ENCODE data around the gene IGFBP7.

The IGFBP7 gene

GRCh38 chr4:57109847-57110639, at the start of gene IGFBP7:
TSS of gene IGFBP7 (minus strand) at chr4:57110385. CDS start at chr4:57110351, 34 bp downstream.
- no peak for TF ChIP-seq ZNF274 (IDR thresholded peaks at IDR 0.05; ENCODE audit: low read depth, low read length)
- H3K4me3 ChIP-seq (ENCODE audit: low read length), result peak within 1 kb of the TSS; percentile 26; the same call in 1 of the 2 replicates

- no peak for TF ChIP-seq ZNF274 (IDR thresholded peaks at IDR 0.05; ENCODE audit: low read depth, low read length)
- H3K4me3 ChIP-seq (ENCODE audit: low read length), result no peak overlapping the region
These were observed 49.7 kb upstream of the IGFBP7 start for GRCh38 chr4:57159866-57160265.

- no peak for TF ChIP-seq ZNF274 (IDR thresholded peaks at IDR 0.05; ENCODE audit: low read depth, low read length)
- no peak overlapping the region for H3K4me3 ChIP-seq (ENCODE audit: low read length)
These were observed 48.6 kb upstream of the IGFBP7 start for GRCh38 chr4:57158762-57159161.

- no peak for TF ChIP-seq ZNF274 (IDR thresholded peaks at IDR 0.05; ENCODE audit: low read depth, low read length)
- no peak overlapping the region for H3K4me3 ChIP-seq (ENCODE audit: low read length)
These were observed 48.0 kb upstream of the IGFBP7 start for GRCh38 chr4:57158221-57158620.

- no peak for TF ChIP-seq ZNF274 (IDR thresholded peaks at IDR 0.05; ENCODE audit: low read depth, low read length)
- no peak overlapping the region for H3K4me3 ChIP-seq (ENCODE audit: low read length)
These were observed 47.5 kb upstream of the IGFBP7 start for GRCh38 chr4:57157596-57158137.

GRCh38 chr4:57156242-57156990, 46.2 kb upstream of the IGFBP7 start:
- no peak for TF ChIP-seq ZNF274 (IDR thresholded peaks at IDR 0.05; ENCODE audit: low read depth, low read length)
- H3K4me3 ChIP-seq (ENCODE audit: low read length), result no peak overlapping the region

GRCh38 chr4:57154926-57155325, 44.7 kb upstream of the IGFBP7 start:
- H3K4me3 ChIP-seq (ENCODE audit: low read length), result no peak overlapping the region
- no peak for TF ChIP-seq ZNF274 (IDR thresholded peaks at IDR 0.05; ENCODE audit: low read depth, low read length)

GRCh38 chr4:57154191-57154590, 44.0 kb upstream of the IGFBP7 start:
- H3K4me3 ChIP-seq (ENCODE audit: low read length), result no peak overlapping the region
- no peak for TF ChIP-seq ZNF274 (IDR thresholded peaks at IDR 0.05; ENCODE audit: low read depth, low read length)

- H3K4me3 ChIP-seq (ENCODE audit: low read length), result no peak overlapping the region
- TF ChIP-seq ZNF274 (IDR thresholded peaks at IDR 0.05; ENCODE audit: low read depth, low read length), result no peak
These were observed 43.0 kb upstream of the IGFBP7 start for GRCh38 chr4:57153207-57153606.

GRCh38 chr4:57151481-57151880, 41.3 kb upstream of the IGFBP7 start:
- no peak for TF ChIP-seq ZNF274 (IDR thresholded peaks at IDR 0.05; ENCODE audit: low read depth, low read length)
- no peak overlapping the region for H3K4me3 ChIP-seq (ENCODE audit: low read length)

GRCh38 chr4:57149833-57150232, 39.6 kb upstream of the IGFBP7 start:
- TF ChIP-seq ZNF274 (IDR thresholded peaks at IDR 0.05; ENCODE audit: low read depth, low read length), result no peak
- H3K4me3 ChIP-seq (ENCODE audit: low read length), result no peak overlapping the region

- no peak overlapping the region for H3K4me3 ChIP-seq (ENCODE audit: low read length)
- TF ChIP-seq ZNF274 (IDR thresholded peaks at IDR 0.05; ENCODE audit: low read depth, low read length), result no peak
These were observed 38.8 kb upstream of the IGFBP7 start for GRCh38 chr4:57148831-57149505.

- no peak overlapping the region for H3K4me3 ChIP-seq (ENCODE audit: low read length)
- TF ChIP-seq ZNF274 (IDR thresholded peaks at IDR 0.05; ENCODE audit: low read depth, low read length), result no peak
These were observed 38.0 kb upstream of the IGFBP7 start for GRCh38 chr4:57148177-57148576.

GRCh38 chr4:57147335-57148060, 37.3 kb upstream of the IGFBP7 start:
- no peak for TF ChIP-seq ZNF274 (IDR thresholded peaks at IDR 0.05; ENCODE audit: low read depth, low read length)

More at GRCh38 chr4:57147335-57148060, 37.3 kb upstream of the IGFBP7 start:
- no peak overlapping the region for H3K4me3 ChIP-seq (ENCODE audit: low read length)

Data from GM08714 (cell line).